GM21360 (cell line): ENCODE results near the gene NDRG3.

Experiments
- ATAC-seq: cut with Tn5 transposase; IDR thresholded peaks from one replicate; pipeline ENCODE4 v1.9.1; 2021; ENCODE audit warnings: mild to moderate bottlenecking, moderate library complexity; ENCODE audit not compliant: unreplicated experiment

NDRG3 gene

GRCh38 chr20:36761125-36761524, 15.2 kb upstream of the NDRG3 start:
- no peak for ATAC-seq

GRCh38 chr20:36760647-36761046, 14.8 kb upstream of the NDRG3 start:
- ATAC-seq: no peak

GRCh38 chr20:36758276-36758675, 12.4 kb upstream of the NDRG3 start:
- ATAC-seq: no peak

- no peak for ATAC-seq
These were observed 10.6 kb upstream of the NDRG3 start for GRCh38 chr20:36756496-36756895.

- ATAC-seq: no peak
These were observed 8.8 kb upstream of the NDRG3 start for GRCh38 chr20:36754656-36755222.

GRCh38 chr20:36752582-36752981, 6.7 kb upstream of the NDRG3 start:
- no peak for ATAC-seq

- peak; percentile 45 for ATAC-seq
These were observed 510 bp downstream of the NDRG3 start for GRCh38 chr20:36745234-36745926.

GRCh38 chr20:36744764-36745191, 1.1 kb downstream of the NDRG3 start:
- no peak for ATAC-seq

- ATAC-seq: no peak
These were observed 1.6 kb downstream of the NDRG3 start for GRCh38 chr20:36744243-36744642.

- no peak for ATAC-seq
These were observed 3.3 kb downstream of the NDRG3 start for GRCh38 chr20:36742558-36742957.

GRCh38 chr20:36741072-36741471, 4.8 kb downstream of the NDRG3 start:
- ATAC-seq: no peak

GRCh38 chr20:36737183-36737499, 8.7 kb downstream of the NDRG3 start:
- no peak for ATAC-seq

- ATAC-seq: no peak
These were observed 9.3 kb downstream of the NDRG3 start for GRCh38 chr20:36736451-36737182.

GRCh38 chr20:36732456-36732855, 13.4 kb downstream of the NDRG3 start:
- no peak for ATAC-seq

GRCh38 chr20:36728986-36729385, 16.9 kb downstream of the NDRG3 start:
- ATAC-seq: no peak

- ATAC-seq: no peak
These were observed 19.7 kb downstream of the NDRG3 start for GRCh38 chr20:36726168-36726567.

- ATAC-seq: no peak
These were observed 25.4 kb downstream of the NDRG3 start for GRCh38 chr20:36720510-36720909.

- ATAC-seq: no peak
These were observed 28.2 kb downstream of the NDRG3 start for GRCh38 chr20:36717657-36718056.

- ATAC-seq: no peak
These were observed 28.9 kb downstream of the NDRG3 start for GRCh38 chr20:36717021-36717420.

- ATAC-seq: no peak
These were observed 33.1 kb downstream of the NDRG3 start for GRCh38 chr20:36712775-36713174.

- ATAC-seq: no peak
These were observed 36.8 kb downstream of the NDRG3 start for GRCh38 chr20:36709126-36709525.

- no peak for ATAC-seq
These were observed 42.4 kb downstream of the NDRG3 start for GRCh38 chr20:36703530-36703929.
